ENCODE results near the gene ABCD3.
"Not testable (repeated sequence)": the region's sequence is repeated elsewhere in the genome, so short reads cannot be mapped to it uniquely, and the experiment has no call there.

Gene ABCD3

DNA sequence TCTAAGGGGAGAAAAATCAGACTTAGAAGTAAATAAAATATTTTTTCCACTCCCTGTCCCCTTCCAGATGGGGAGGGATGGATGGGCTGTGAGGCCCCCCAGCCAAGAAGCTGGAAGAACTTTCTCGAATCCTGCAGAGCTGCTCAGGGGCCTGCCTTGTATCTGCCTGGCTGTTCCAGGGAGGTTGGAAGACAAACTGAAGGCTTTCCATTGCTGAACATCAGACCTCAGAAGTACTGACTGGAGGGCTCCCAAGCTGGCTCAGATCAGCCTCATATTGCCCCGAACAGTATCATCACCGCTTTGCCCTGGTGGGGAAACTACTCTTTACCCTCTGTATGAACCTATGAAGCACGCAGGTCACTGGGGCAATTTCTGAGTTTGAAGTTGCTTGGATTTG lies 135.7 kb downstream of the ABCD3 start:
- no peak for DNase-seq

GRCh38 chr1:94554580-94554979 lies 136.4 kb downstream of the ABCD3 start:
- DNase-seq: no peak

- no peak for DNase-seq
Observed at GRCh38 chr1:94555091-94555490, 136.9 kb downstream of the ABCD3 start.

- DNase-seq: no peak
Observed at GRCh38 chr1:94559921-94560320, 141.7 kb downstream of the ABCD3 start.

GRCh38 chr1:94560333-94560732 lies 142.1 kb downstream of the ABCD3 start:
- DNase-seq: no peak

DNA sequence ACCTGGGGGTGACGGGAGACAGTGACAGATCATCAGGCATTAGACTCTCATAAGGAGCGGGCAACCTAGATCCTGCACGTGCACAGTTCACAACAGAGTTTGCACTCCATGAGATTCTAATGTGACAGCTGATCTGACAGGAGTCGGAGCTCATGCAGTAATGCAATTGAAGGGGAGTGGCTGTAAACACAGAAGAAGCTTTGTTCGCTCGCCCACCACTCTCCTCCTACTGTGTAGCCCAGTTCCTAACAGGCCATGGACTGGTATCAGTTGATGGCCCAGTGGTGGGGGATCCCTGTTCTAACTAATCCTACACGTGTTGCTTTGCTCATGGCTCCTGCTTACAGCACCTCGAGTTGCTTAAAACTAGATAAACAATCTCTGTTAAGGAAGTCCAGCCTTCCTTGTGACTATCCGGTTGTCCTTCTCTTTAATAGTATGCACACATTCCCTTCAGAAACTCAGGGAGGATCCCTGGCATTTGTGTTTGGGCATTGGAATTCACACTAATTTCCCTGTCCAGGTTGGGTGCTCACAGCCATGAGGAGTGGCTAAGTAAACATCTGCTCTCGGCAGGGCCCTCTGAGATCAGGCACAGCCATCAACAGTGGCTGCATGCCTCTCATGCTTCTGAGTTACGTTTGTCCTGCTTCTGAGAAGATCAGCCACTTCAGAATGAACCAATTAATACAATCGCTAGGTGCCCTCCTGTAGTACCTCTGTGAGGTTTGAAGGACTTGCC lies 144.5 kb downstream of the ABCD3 start:
- DNase-seq: no peak

GRCh38 chr1:94565901-94566300 lies 147.7 kb downstream of the ABCD3 start:
- DNase-seq: no peak

DNA sequence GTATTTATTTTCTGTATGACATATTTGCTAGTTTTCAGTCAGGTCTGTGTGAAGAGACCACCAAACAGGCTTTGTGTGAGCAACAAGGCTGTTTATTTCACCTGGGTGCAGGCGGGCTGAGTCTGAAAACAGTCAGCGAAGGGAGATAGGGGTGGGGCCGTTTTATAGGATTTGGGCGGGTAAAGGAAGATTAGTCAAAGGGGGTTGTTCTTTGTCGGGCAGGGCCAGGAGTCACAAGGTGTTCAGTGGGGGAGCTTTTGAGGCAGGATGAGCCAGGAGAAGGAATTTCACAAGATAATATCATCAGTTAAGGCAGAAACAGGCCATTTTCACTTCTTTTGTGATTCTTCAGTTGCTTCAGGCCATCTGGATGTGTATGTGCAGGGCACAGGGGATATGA lies 148.2 kb downstream of the ABCD3 start:
- not testable (repeated sequence) for DNase-seq

GRCh38 chr1:94567975-94568607 lies 149.9 kb downstream of the ABCD3 start:
- DNase-seq: not testable (repeated sequence)

All from activated naive CD4-positive, alpha-beta T cell treated with Interleukin-2 at 50 U/mL for 16 hours (primary cell).